HepG2 (cell line): ENCODE results near the gene SERPINB6. TPM values are rescaled to one million over a fixed set of nuclear protein-coding genes. Genes with fewer than 3 reads are reported as not detected.

Experiments used
- ATAC-seq: fragments of 200-7000 bp; cut with Tn5 transposase; 3 replicates; pipeline ENCODE4 v1.9.1; 2020; ENCODE audit warnings: mild to moderate bottlenecking, moderate library complexity
- BruUV-seq: library from RNA; stranded (reverse); fragments of 400-500 nt; replicated peaks from 2 replicates; lab custom pipeline; 2021; lab: Mats Ljungman, UMichigan
- CTCF ChIA-PET: fragments of 300-600 bp; formaldehyde crosslinking; extraction: SDS; loops from one replicate; lab custom pipeline; 2021; ENCODE audit warnings: low total read pairs, inconsistent platforms, low intra/inter-chr PET ratio; lab: Yijun Ruan, JAX
- POLR2A ChIA-PET: fragments of 350-600 bp; sonication (Branson Sonifier 250); formaldehyde crosslinking; loops from one replicate; lab custom pipeline; 2020; ENCODE audit warnings: antibody characterized with exemption, inconsistent platforms; lab: Yijun Ruan, JAX
- DNase-seq: peaks from one replicate; pipeline ENCODE4 v3.0.0-alpha.2; 2015; ENCODE audit warnings: low spot score
- FAIRE-seq: peaks from 3 replicates; lab custom pipeline; 2011; peaks lifted over from hg19 to GRCh38; lab: Jason Lieb, UNC
- H2AFZ ChIP-seq: one replicate; pipeline ENCODE4 v1.6.1; 2011; ENCODE audit warnings: low read length, inconsistent platforms
- H3K27ac ChIP-seq: fragments of 300-600 bp; 3 replicates; pipeline ENCODE4 v1.8.0; 2011; ENCODE audit warnings: mixed run types, mild to moderate bottlenecking, mixed read lengths, low read length, inconsistent platforms; ENCODE audit not compliant: insufficient read depth; ENCODE audit errors: extremely low read length
- H3K27me3 ChIP-seq, 2 experiments: fragments of 200-600 bp in 1 of 2; 2 replicates in 1 of 2; 3 replicates in 1 of 2; pipeline versions ENCODE4 v1.6.0 to v1.8.0; 2011; ENCODE audit warnings: low read length in 2 of 2, mild to moderate bottlenecking in 2 of 2, moderate library complexity in 2 of 2, inconsistent platforms in 1 of 2; ENCODE audit not compliant: insufficient read depth in 2 of 2, control insufficient read depth in 1 of 2
- H3K36me3 ChIP-seq, 2 experiments: fragments of 200-600 bp in 1 of 2; replicated peaks in 1 of 2; 2 replicates in 1 of 2; 3 replicates in 1 of 2; pipeline versions ENCODE4 v1.5.1 to v1.8.0; 2011; ENCODE audit warnings: low read length in 2 of 2, inconsistent platforms in 1 of 2; ENCODE audit not compliant: insufficient read depth in 2 of 2, control insufficient read depth in 1 of 2
- H3K4me1 ChIP-seq: 2 replicates; pipeline ENCODE4 v1.5.1; 2012; ENCODE audit warnings: low read length, inconsistent platforms; ENCODE audit not compliant: insufficient read depth
- H3K4me2 ChIP-seq: 2 replicates; pipeline ENCODE4 v1.6.0; 2011; ENCODE audit warnings: low read depth, low read length, inconsistent platforms
- H3K4me3 ChIP-seq, 3 experiments: fragments of 200-600 bp in 1 of 3; sonication (generic), shearing (Covaris generic) in 1 of 3; replicated peaks in 1 of 3; 2 replicates each; pipeline ENCODE4 v1.5.1; 2011 to 2016; ENCODE audit warnings: low read length in 3 of 3, inconsistent platforms in 2 of 3, low read depth in 2 of 3, mild to moderate bottlenecking in 2 of 3, control low read depth in 1 of 3, mixed read lengths in 1 of 3; ENCODE audit not compliant: insufficient read depth in 1 of 3
- H3K79me2 ChIP-seq: one replicate; pipeline ENCODE4 v1.6.1; 2011; ENCODE audit warnings: low read length, inconsistent platforms; ENCODE audit not compliant: insufficient read depth
- H3K9ac ChIP-seq: 2 replicates; pipeline ENCODE4 v1.6.0; 2011; ENCODE audit warnings: mild to moderate bottlenecking, low read depth, low read length, inconsistent platforms; ENCODE audit not compliant: insufficient read depth
- H3K9me3 ChIP-seq: 2 replicates; pipeline ENCODE4 v1.5.1; 2012; ENCODE audit warnings: mild to moderate bottlenecking, low read length
- H4K20me1 ChIP-seq: 2 replicates; pipeline ENCODE4 v1.6.0; 2011; ENCODE audit warnings: inconsistent platforms, mild to moderate bottlenecking, low read length, moderate library complexity; ENCODE audit not compliant: insufficient read depth
- FOXC1 ChIP-seq: sonication (generic); formaldehyde crosslinking; IDR thresholded peaks from 2 replicates; pipeline ENCODE4 v1.8.0; 2022; ENCODE audit warnings: mild to moderate bottlenecking, missing genetic modification reagents, borderline replicate concordance
- FOXP1 ChIP-seq, 2 experiments: fragments of 450-650 bp in 1 of 2; IDR thresholded peaks; 2 replicates each; pipeline ENCODE4 v1.6.1; 2017 to 2018; ENCODE audit warnings: antibody characterized with exemption in 1 of 2
- HHEX ChIP-seq: IDR thresholded peaks from 2 replicates; pipeline ENCODE4 v1.6.1; 2016; ENCODE audit warnings: control low read depth
- KAT8 ChIP-seq: IDR thresholded peaks from 2 replicates; pipeline ENCODE4 v1.6.1; 2016; ENCODE audit warnings: missing genetic modification reagents, missing compliant biosample characterization
- KDM2A ChIP-seq: sonication (generic); formaldehyde crosslinking; IDR thresholded peaks from 2 replicates; pipeline ENCODE4 v1.4.0; 2020; ENCODE audit warnings: low read depth, missing genetic modification reagents, borderline replicate concordance
- KDM4B ChIP-seq: sonication (generic); formaldehyde crosslinking; IDR thresholded peaks from 2 replicates; pipeline ENCODE4 v1.4.0; 2020; ENCODE audit warnings: missing genetic modification reagents
- MED13 ChIP-seq: sonication (generic); formaldehyde crosslinking; IDR thresholded peaks from 2 replicates; pipeline ENCODE4 v1.5.0; 2020; ENCODE audit warnings: missing genetic modification reagents
- NFYB ChIP-seq: sonication (generic); formaldehyde crosslinking; IDR thresholded peaks from 2 replicates; pipeline ENCODE4 v1.4.0; 2020; ENCODE audit warnings: missing genetic modification reagents
- NR2F6 ChIP-seq, 2 experiments: IDR thresholded peaks; 2 replicates each; pipeline ENCODE4 v1.6.1; 2016; ENCODE audit warnings: antibody characterized with exemption in 1 of 2, mild to moderate bottlenecking in 1 of 2
- POLR2AphosphoS2 ChIP-seq: IDR thresholded peaks from 2 replicates; pipeline ENCODE4 v1.6.1; 2011; ENCODE audit warnings: low read depth, low read length, improper control_type of control experiment
- ZNF33A ChIP-seq: sonication (generic); formaldehyde crosslinking; IDR thresholded peaks from 2 replicates; pipeline ENCODE4 v1.5.1; 2020; ENCODE audit warnings: missing genetic modification reagents, mild to moderate bottlenecking, moderate library complexity, borderline replicate concordance
- ZNF543 ChIP-seq: sonication (generic); formaldehyde crosslinking; IDR thresholded peaks from 2 replicates; pipeline ENCODE4 v1.4.0; 2020; ENCODE audit warnings: mild to moderate bottlenecking, missing genetic modification reagents
- ZNF552 ChIP-seq: sonication (generic); formaldehyde crosslinking; IDR thresholded peaks from 2 replicates; pipeline ENCODE4 v1.9.0; 2022; ENCODE audit warnings: missing genetic modification reagents, mild to moderate bottlenecking, borderline replicate concordance
- ZNF614 ChIP-seq: IDR thresholded peaks from 2 replicates; pipeline ENCODE4 v1.6.1; 2018; ENCODE audit warnings: missing biosample characterization, missing genetic modification reagents, inconsistent platforms, borderline replicate concordance
- WGBS: methylation state at CpG from one replicate; pipeline ENCODE4 v1.1.6; 2017; ENCODE audit warnings: low lambda C conversion rate; 5-methylcytosine and 5-hydroxymethylcytosine counted together
- in situ Hi-C: cut with HindIII; loops from 2 replicates; pipeline ENCODE4 v1.10.0; 2017; ENCODE audit warnings: low pct_unique_long_range_greater_than_20kb; ENCODE audit not compliant: extremely low pct_ligation_motif_present
- intact Hi-C: fragments of 100-400 bp; cut with micrococcal nuclease; formaldehyde crosslinking; loops from one replicate; pipeline ENCODE4 v1.10.0; 2022; ENCODE audit not compliant: unreplicated experiment
- polyA plus RNA-seq, 8 experiments: library from polyadenylated mRNA; depleted of rRNA in 3 of 8; stranded (reverse) in 7 of 8; unstranded in 1 of 8; fragments of >200 nt; fragmentation: Illumina TruSeq in 4 of 8; extraction: Trizol in 4 of 8; gene quantifications; 2 replicates each; pipeline versions ENCODE4 v1.2.1 to v1.2.3, GENCODE V29; 2011 to 2016; ENCODE audit warnings: low read depth in 4 of 8, missing spikeins in 1 of 8, mixed read lengths in 1 of 8; ENCODE audit not compliant: insufficient read depth in 1 of 8
- total RNA-seq, 5 experiments: library from RNA; depleted of rRNA; stranded (reverse); fragments of >200 nt; fragmentation: Illumina TruSeq; extraction: Trizol; gene quantifications; 2 replicates each; pipeline ENCODE4 v1.2.3, GENCODE V29; 2016; ENCODE audit warnings: low read depth in 1 of 5
- TF ChIP-seq, protein P1 (sequence below): sonication (generic); formaldehyde crosslinking; IDR thresholded peaks from 2 replicates; pipeline ENCODE4 v1.5.0; 2020; ENCODE audit warnings: mild to moderate bottlenecking, low read depth, missing genetic modification reagents, borderline replicate concordance
- TF ChIP-seq, protein P2 (sequence below): sonication (generic); formaldehyde crosslinking; IDR thresholded peaks from 2 replicates; pipeline ENCODE4 v1.5.0; 2020; ENCODE audit warnings: missing genetic modification reagents
- TF ChIP-seq, protein P3 (sequence below): sonication (generic); formaldehyde crosslinking; IDR thresholded peaks from 2 replicates; pipeline ENCODE4 v1.5.0; 2020; ENCODE audit warnings: mild to moderate bottlenecking, missing genetic modification reagents

The SERPINB6 gene
- total and polyA plus RNA-seq, 2 of the 13 experiments (the other 11 are each of a cell fraction or from before 2014, with no cell fraction given) = 38.2 to 61.3 TPM

DNA sequence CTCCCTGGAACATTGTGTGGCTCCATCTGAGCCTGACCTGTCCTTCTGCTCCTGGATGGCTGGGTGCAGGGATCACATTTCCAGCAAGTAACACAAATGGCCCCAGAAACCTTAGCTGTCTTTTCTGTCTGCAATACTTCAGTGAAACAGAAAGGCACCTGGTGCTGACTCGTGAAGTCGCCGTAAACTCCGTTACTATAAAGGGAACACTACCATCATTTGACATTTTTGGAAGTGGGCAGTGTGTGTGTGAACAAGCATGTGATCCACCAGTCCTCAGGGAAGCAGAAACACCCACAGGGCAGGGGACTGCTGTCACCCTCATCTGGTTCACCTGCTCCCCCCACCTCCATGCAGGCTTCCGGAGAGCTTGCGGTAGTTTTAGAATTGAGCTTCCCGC, 23.9 kb downstream of the SERPINB6 start:
- intact Hi-C loops = no loop called here
- Histone ChIP-seq H3K9ac (no peak overlapping the region), H4K20me1 (no peaks in the 10 kb centered on the region), H3K79me2 (no peaks in the 10 kb centered on the region), H3K4me1 (peaks cover 20% of the 10 kb centered on the region), H3K36me3 (peaks cover 1 to 5% of the 10 kb centered on the region in 2 experiments; a peak in 2 of 5 replicates), H3K27ac (no peak overlapping the region), H3K9me3 (no peaks in the 10 kb centered on the region), H3K4me3 (no peak overlapping the region), H2AFZ (no peak overlapping the region), H3K4me2 (no peak overlapping the region), H3K27me3 (no peaks in the 10 kb centered on the region)
- in situ Hi-C loops = no loop called here
- CTCF ChIA-PET = no interaction called here
- FAIRE-seq (no peak), ATAC-seq (no peak), DNase-seq (no peak)
- no TSS peak for BruUV-seq
- no peak for TF ChIP-seq FOXC1
- no peak for TF ChIP-seq ZNF552
- TF ChIP-seq POLR2AphosphoS2 = no peak
- TF ChIP-seq NR2F6 (IDR thresholded peaks at IDR 0.05) = no peak
- no peak for TF ChIP-seq NR2F6 (CRISPR knock-in tag; IDR thresholded peaks at IDR 0.05)
- TF ChIP-seq KDM2A (CRISPR knock-in tag) = no peak
- TF ChIP-seq KDM4B (CRISPR knock-in tag) = no peak
- TF ChIP-seq, protein P1, sequence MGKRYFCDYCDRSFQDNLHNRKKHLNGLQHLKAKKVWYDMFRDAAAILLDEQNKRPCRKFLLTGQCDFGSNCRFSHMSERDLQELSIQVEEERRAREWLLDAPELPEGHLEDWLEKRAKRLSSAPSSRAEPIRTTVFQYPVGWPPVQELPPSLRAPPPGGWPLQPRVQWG (CRISPR knock-in tag) = no peak
- no peak for TF ChIP-seq MED13 (CRISPR knock-in tag)
- TF ChIP-seq HHEX (CRISPR knock-in tag) = no peak
- TF ChIP-seq ZNF543 = no peak
- TF ChIP-seq, protein P2, sequence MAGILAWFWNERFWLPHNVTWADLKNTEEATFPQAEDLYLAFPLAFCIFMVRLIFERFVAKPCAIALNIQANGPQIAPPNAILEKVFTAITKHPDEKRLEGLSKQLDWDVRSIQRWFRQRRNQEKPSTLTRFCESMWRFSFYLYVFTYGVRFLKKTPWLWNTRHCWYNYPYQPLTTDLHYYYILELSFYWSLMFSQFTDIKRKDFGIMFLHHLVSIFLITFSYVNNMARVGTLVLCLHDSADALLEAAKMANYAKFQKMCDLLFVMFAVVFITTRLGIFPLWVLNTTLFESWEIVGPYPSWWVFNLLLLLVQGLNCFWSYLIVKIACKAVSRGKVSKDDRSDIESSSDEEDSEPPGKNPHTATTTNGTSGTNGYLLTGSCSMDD = no peak
- no peak for TF ChIP-seq NFYB
- no peak for TF ChIP-seq KAT8 (CRISPR knock-in tag)
- TF ChIP-seq FOXP1 (IDR thresholded peaks at IDR 0.05) = no peak
- no peak for TF ChIP-seq FOXP1 (CRISPR knock-in tag; IDR thresholded peaks at IDR 0.05)
- TF ChIP-seq ZNF33A (CRISPR knock-in tag) = no peak
- TF ChIP-seq, protein P3, sequence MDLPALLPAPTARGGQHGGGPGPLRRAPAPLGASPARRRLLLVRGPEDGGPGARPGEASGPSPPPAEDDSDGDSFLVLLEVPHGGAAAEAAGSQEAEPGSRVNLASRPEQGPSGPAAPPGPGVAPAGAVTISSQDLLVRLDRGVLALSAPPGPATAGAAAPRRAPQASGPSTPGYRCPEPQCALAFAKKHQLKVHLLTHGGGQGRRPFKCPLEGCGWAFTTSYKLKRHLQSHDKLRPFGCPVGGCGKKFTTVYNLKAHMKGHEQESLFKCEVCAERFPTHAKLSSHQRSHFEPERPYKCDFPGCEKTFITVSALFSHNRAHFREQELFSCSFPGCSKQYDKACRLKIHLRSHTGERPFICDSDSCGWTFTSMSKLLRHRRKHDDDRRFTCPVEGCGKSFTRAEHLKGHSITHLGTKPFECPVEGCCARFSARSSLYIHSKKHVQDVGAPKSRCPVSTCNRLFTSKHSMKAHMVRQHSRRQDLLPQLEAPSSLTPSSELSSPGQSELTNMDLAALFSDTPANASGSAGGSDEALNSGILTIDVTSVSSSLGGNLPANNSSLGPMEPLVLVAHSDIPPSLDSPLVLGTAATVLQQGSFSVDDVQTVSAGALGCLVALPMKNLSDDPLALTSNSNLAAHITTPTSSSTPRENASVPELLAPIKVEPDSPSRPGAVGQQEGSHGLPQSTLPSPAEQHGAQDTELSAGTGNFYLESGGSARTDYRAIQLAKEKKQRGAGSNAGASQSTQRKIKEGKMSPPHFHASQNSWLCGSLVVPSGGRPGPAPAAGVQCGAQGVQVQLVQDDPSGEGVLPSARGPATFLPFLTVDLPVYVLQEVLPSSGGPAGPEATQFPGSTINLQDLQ (CRISPR knock-in tag) = no peak
- no peak for TF ChIP-seq ZNF614 (CRISPR knock-in tag)
- POLR2A ChIA-PET = no interaction called here
- 96% methylated on average over 7 of the region's 7 CpGs for WGBS
